NB4 (cell line): ENCODE results near the gene LGSN.

ENCODE experiments used
- POLR2A ChIP-seq: IDR thresholded peaks from 2 replicates; pipeline ENCODE4 v1.6.1; 2011; ENCODE audit warnings: mild to moderate bottlenecking; ENCODE audit not compliant: insufficient read length; ENCODE audit errors: extremely low read depth
- TF ChIP-seq, protein P1 (sequence below): IDR thresholded peaks from one replicate; pipeline ENCODE4 v1.5.1; 2012; ENCODE audit warnings: low read depth, low read length

DNA sequence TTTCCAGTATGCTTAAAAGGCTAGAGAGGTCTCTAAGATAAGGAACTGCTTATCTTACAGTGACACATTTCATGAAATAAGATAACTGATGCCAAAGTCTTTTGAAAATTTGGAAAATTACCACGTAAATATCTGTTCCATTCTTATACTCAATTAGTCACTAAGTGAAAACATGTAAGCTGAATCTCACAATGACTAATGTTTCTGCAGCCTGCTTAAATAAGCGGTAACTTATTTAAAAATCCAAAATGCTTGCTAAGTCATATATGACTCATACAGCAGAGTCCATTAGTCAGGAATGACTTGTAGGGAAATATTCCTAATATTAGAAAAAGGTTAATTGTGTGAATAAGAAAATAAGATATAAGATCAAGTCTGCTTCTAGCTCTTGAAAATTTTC lies 27.8 kb upstream of the LGSN start:
- TF ChIP-seq, protein P1, sequence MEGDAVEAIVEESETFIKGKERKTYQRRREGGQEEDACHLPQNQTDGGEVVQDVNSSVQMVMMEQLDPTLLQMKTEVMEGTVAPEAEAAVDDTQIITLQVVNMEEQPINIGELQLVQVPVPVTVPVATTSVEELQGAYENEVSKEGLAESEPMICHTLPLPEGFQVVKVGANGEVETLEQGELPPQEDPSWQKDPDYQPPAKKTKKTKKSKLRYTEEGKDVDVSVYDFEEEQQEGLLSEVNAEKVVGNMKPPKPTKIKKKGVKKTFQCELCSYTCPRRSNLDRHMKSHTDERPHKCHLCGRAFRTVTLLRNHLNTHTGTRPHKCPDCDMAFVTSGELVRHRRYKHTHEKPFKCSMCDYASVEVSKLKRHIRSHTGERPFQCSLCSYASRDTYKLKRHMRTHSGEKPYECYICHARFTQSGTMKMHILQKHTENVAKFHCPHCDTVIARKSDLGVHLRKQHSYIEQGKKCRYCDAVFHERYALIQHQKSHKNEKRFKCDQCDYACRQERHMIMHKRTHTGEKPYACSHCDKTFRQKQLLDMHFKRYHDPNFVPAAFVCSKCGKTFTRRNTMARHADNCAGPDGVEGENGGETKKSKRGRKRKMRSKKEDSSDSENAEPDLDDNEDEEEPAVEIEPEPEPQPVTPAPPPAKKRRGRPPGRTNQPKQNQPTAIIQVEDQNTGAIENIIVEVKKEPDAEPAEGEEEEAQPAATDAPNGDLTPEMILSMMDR = no peak
- no peak for TF ChIP-seq POLR2A
